HL-60 (cell line): ENCODE results near the gene TCHP.

Source experiments
- DNase-seq, 2 experiments: peaks; one replicate each; pipeline ENCODE4 v3.0.0-alpha.2; 2010 to 2020; ENCODE audit warnings: low read depth in 1 of 2, low spot score in 1 of 2
- H3K27ac ChIP-seq: fragments of 250-450 bp; sonication (Bioruptor Pico); replicated peaks from 2 replicates; pipeline ENCODE4 v1.5.1; 2020; ENCODE audit warnings: mild to moderate bottlenecking, moderate library complexity
- H3K27me3 ChIP-seq: fragments of 250-450 bp; sonication (Bioruptor Pico); 2 replicates; pipeline ENCODE4 v1.5.1; 2021; ENCODE audit warnings: mild to moderate bottlenecking, moderate library complexity; ENCODE audit not compliant: insufficient read depth, poor library complexity, severe bottlenecking
- H3K4me3 ChIP-seq: replicated peaks from 2 replicates; pipeline ENCODE4 v1.5.1; 2011; ENCODE audit warnings: mild to moderate bottlenecking, control low read depth, low read length; ENCODE audit not compliant: insufficient read depth
- GABPA ChIP-seq: IDR thresholded peaks from 2 replicates; pipeline ENCODE4 v1.6.1; 2012; ENCODE audit warnings: low read depth
- POLR2AphosphoS5 ChIP-seq: IDR thresholded peaks from 2 replicates; pipeline ENCODE4 v1.6.1; 2012; ENCODE audit warnings: low read depth
- REST ChIP-seq: IDR thresholded peaks from 2 replicates; pipeline ENCODE4 v1.6.1; 2012; ENCODE audit warnings: low read depth; ENCODE audit not compliant: insufficient replicate concordance
- SPI1 ChIP-seq: IDR thresholded peaks from 2 replicates; pipeline ENCODE4 v1.6.1; 2012; ENCODE audit warnings: low read depth, mild to moderate bottlenecking, borderline replicate concordance
- TF ChIP-seq, protein P1 (sequence below): IDR thresholded peaks from one replicate; pipeline ENCODE4 v1.5.1; 2011; ENCODE audit warnings: low read length, control low read depth, inconsistent platforms; ENCODE audit not compliant: insufficient read depth

The TCHP gene

DNA sequence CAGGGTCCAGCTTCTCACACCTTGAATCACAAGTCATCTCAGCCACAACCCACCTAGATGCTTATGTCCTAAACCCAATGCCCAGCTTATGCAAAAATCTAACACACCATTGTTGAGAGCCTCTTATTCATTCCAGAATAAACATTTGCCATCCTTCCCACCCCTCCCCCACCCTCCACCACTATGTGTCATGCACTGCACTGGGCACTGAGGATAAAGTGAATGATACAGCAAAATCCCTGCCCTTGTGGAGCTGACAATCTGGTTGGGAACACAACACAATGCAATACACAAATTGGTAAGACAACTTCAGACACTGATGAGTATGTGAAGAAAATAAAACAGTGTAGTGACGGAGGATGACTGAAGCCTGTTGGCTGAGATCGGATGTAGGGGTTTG is 18.3 kb upstream of the TCHP start:
- Histone ChIP-seq H3K27ac (no peak overlapping the region), H3K4me3 (no peak overlapping the region), H3K27me3 (no peaks in the 10 kb centered on the region)
- DNase-seq = no peak
- TF ChIP-seq SPI1 = no peak
- no peak for TF ChIP-seq POLR2AphosphoS5
- TF ChIP-seq, protein P1, sequence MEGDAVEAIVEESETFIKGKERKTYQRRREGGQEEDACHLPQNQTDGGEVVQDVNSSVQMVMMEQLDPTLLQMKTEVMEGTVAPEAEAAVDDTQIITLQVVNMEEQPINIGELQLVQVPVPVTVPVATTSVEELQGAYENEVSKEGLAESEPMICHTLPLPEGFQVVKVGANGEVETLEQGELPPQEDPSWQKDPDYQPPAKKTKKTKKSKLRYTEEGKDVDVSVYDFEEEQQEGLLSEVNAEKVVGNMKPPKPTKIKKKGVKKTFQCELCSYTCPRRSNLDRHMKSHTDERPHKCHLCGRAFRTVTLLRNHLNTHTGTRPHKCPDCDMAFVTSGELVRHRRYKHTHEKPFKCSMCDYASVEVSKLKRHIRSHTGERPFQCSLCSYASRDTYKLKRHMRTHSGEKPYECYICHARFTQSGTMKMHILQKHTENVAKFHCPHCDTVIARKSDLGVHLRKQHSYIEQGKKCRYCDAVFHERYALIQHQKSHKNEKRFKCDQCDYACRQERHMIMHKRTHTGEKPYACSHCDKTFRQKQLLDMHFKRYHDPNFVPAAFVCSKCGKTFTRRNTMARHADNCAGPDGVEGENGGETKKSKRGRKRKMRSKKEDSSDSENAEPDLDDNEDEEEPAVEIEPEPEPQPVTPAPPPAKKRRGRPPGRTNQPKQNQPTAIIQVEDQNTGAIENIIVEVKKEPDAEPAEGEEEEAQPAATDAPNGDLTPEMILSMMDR = no peak
- no peak for TF ChIP-seq GABPA
- no peak for TF ChIP-seq REST

DNA sequence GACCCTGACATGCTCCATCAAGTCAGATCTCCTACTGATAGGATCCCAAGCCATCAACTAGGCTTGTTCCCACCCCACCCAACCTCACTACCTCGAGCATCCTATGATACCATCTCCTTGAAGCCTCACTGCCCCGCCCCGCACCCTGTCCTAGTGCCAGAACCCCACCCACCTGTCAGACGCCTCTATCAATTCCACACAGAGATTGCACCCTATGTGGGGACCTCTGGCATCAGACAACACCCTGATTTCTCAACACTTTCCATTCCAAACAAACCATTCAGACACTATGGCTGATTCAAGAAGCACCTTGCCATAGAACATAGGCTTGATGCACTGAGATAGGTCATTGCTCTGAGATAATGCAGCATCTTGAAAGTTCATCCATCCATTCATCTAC is 16.6 kb upstream of the TCHP start:
- Histone ChIP-seq H3K27ac (no peak overlapping the region), H3K27me3 (no peaks in the 10 kb centered on the region), H3K4me3 (no peak overlapping the region)
- no peak for DNase-seq
- TF ChIP-seq SPI1 = no peak
- no peak for TF ChIP-seq GABPA
- no peak for TF ChIP-seq POLR2AphosphoS5
- no peak for TF ChIP-seq REST
- TF ChIP-seq, protein P1 = no peak

DNA sequence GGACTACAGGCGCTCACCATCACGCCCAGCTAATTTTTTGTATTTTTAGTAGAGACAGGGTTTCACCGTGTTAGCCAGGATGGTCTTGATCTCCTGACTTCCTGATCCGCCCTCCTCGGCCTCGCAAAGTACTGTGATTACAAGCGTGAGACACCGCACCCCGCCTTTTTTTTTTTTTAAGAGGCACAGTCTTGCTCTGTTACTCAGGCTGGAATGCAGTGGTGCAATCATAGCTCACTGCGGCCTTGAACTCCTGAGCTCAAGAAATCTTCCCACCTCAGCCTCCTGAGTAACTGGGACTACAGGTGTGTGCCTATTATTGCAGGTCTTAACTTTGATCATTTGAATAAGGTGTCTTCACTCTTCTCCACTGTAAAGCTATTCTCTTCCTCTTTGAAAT is 14.5 kb upstream of the TCHP start:
- TF ChIP-seq, protein P1 = no peak
- TF ChIP-seq SPI1 = no peak
- no peak for TF ChIP-seq GABPA
- TF ChIP-seq REST = no peak
- no peak for DNase-seq
- H3K4me3 ChIP-seq = no peak overlapping the region
- H3K27ac ChIP-seq = no peak overlapping the region
- no peaks in the 10 kb centered on the region for H3K27me3 ChIP-seq
